Common myeloid progenitor, CD34-positive (primary cell): ENCODE data around the gene YIPF4.
"Not testable (repeated sequence)": the region's sequence is repeated elsewhere in the genome, so short reads cannot be mapped to it uniquely, and the experiment has no call there.

Experiments used
- CTCF ChIA-PET: fragments of 350-600 bp; sonication (Branson Sonifier 250); formaldehyde crosslinking; loops from one replicate; lab custom pipeline; 2021; ENCODE audit warnings: antibody characterized with exemption; lab: Charles Lee
- POLR2A ChIA-PET: fragments of 350-600 bp; sonication (Branson Sonifier 250); formaldehyde crosslinking; loops from one replicate; lab custom pipeline; 2021; ENCODE audit warnings: antibody characterized with exemption; lab: Charles Lee
- DNase-seq, 3 donors: peaks; one replicate each; pipeline versions ENCODE4 v3.0.0 to v3.0.0-alpha.2; 2013
- H3K27ac ChIP-seq, 2 experiments: 1 replicate in 1 of 2; 2 replicates in 1 of 2; pipeline ENCODE4 v1.7.0; 2013; ENCODE audit warnings: inconsistent platforms in 2 of 2, low read length in 2 of 2, mild to moderate bottlenecking in 2 of 2, low read depth in 1 of 2, moderate library complexity in 1 of 2; ENCODE audit not compliant: severe bottlenecking in 2 of 2, insufficient read depth in 1 of 2, poor library complexity in 1 of 2
- H3K27me3 ChIP-seq, 5 experiments: replicated peaks in 2 of 5; 1 replicate in 3 of 5; 2 replicates in 2 of 5; pipeline versions ENCODE4 v1.6.1 to v1.7.0; 2013; ENCODE audit warnings: low read length in 4 of 5, mild to moderate bottlenecking in 2 of 5, moderate library complexity in 2 of 5, inconsistent platforms in 1 of 5; ENCODE audit not compliant: insufficient read depth in 5 of 5, control insufficient read depth in 4 of 5
- H3K36me3 ChIP-seq, 4 experiments: 1 replicate in 2 of 4; 2 replicates in 2 of 4; pipeline versions ENCODE4 v1.6.1 to v1.7.0; 2013; ENCODE audit warnings: low read length in 3 of 4, control low read depth in 1 of 4, mild to moderate bottlenecking in 1 of 4; ENCODE audit not compliant: control insufficient read depth in 4 of 4, insufficient read depth in 4 of 4
- H3K4me1 ChIP-seq, 4 experiments: 1 replicate in 3 of 4; 2 replicates in 1 of 4; pipeline versions ENCODE4 v1.6.1 to v1.7.1; 2013; ENCODE audit warnings: low read length in 3 of 4, mild to moderate bottlenecking in 3 of 4, control low read depth in 1 of 4, inconsistent platforms in 1 of 4, moderate library complexity in 1 of 4; ENCODE audit not compliant: control insufficient read depth in 4 of 4, insufficient read depth in 4 of 4; ENCODE audit errors: control extremely low read depth in 1 of 4
- H3K4me3 ChIP-seq, 7 experiments: 1 replicate in 4 of 7; 2 replicates in 3 of 7; pipeline versions ENCODE4 v1.5.1 to v1.7.0; 2013; ENCODE audit warnings: mild to moderate bottlenecking in 7 of 7, low read length in 6 of 7, moderate library complexity in 6 of 7, inconsistent platforms in 2 of 7, low read depth in 2 of 7, control low read depth in 1 of 7; ENCODE audit not compliant: insufficient read depth in 4 of 7, control insufficient read depth in 1 of 7; ENCODE audit errors: extremely low read depth in 1 of 7
- H3K9me3 ChIP-seq, 5 experiments: 1 replicate in 4 of 5; 2 replicates in 1 of 5; pipeline versions ENCODE4 v1.6.1 to v1.7.1; 2013; ENCODE audit warnings: low read length in 4 of 5, mild to moderate bottlenecking in 2 of 5, inconsistent platforms in 1 of 5, low read depth in 1 of 5, moderate library complexity in 1 of 5; ENCODE audit not compliant: control insufficient read depth in 4 of 5, insufficient read depth in 2 of 5; ENCODE audit errors: control extremely low read depth in 1 of 5
- WGBS: methylation state at CpG from one replicate; pipeline ENCODE4 v1.1.5; 2013; ENCODE audit not compliant: insufficient coverage; 5-methylcytosine and 5-hydroxymethylcytosine counted together

YIPF4 gene

DNA sequence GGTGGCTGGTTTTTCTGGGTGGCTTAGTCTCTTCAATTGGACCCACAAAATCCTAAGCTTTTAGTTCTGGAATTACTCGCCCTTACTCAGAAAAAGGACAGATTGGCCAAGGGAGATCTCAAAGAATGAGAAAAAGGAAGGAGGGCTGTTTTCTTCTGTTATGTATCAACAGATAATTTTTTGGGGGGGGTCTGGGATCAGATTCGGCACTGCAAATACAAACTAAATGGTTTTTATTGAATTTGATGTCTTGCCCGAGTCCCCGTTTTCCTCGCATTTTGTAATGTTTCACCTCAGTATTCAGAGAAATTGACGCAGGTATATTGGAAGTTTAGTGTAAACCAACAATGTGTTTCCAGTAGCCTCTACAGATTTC, 762 bp downstream of the YIPF4 start:
- ChIA-PET POLR2A (interaction anchor here (0.7 kb wide), 1 partner anchor 215 kb away, joined by 3 read pairs; the partner anchor contains the start of gene SPAST), CTCF (no interaction called here)
- Histone ChIP-seq H3K4me1 (peaks cover 4 to 18% (median 11%) of the 10 kb centered on the region in 4 experiments), H3K27me3 (no peaks in the 10 kb centered on the region), H3K9me3 (no peaks in the 10 kb centered on the region), H3K4me3 (peak overlapping the region; percentile 64 to 98 (median 91)), H3K27ac (peak overlapping the region; percentile 86 to 94), H3K36me3 (peaks cover 4 to 15% (median 9%) of the 10 kb centered on the region in 4 experiments)
- DNase-seq, result no peak
- no CpG with 5 or more reads among the region's 6 CpGs for WGBS

- H3K9me3 ChIP-seq, result no peaks in the 10 kb centered on the region
- ChIA-PET POLR2A (no interaction called here), CTCF (no interaction called here)
- peaks cover 0 to 6% (median 0%) of the 10 kb centered on the region in 4 experiments for H3K4me1 ChIP-seq
- H3K4me3 ChIP-seq, result no peak overlapping the region
- peaks cover 10 to 31% (median 16%) of the 10 kb centered on the region in 4 experiments for H3K36me3 ChIP-seq
- DNase-seq, result no peak
- 93% methylated on average over 2 of the region's 2 CpGs for WGBS
- H3K27ac ChIP-seq, result no peak overlapping the region
- H3K27me3 ChIP-seq, result no peaks in the 10 kb centered on the region
Observed at GRCh38 chr2:32284321-32284720, 6.6 kb downstream of the YIPF4 start.

DNA sequence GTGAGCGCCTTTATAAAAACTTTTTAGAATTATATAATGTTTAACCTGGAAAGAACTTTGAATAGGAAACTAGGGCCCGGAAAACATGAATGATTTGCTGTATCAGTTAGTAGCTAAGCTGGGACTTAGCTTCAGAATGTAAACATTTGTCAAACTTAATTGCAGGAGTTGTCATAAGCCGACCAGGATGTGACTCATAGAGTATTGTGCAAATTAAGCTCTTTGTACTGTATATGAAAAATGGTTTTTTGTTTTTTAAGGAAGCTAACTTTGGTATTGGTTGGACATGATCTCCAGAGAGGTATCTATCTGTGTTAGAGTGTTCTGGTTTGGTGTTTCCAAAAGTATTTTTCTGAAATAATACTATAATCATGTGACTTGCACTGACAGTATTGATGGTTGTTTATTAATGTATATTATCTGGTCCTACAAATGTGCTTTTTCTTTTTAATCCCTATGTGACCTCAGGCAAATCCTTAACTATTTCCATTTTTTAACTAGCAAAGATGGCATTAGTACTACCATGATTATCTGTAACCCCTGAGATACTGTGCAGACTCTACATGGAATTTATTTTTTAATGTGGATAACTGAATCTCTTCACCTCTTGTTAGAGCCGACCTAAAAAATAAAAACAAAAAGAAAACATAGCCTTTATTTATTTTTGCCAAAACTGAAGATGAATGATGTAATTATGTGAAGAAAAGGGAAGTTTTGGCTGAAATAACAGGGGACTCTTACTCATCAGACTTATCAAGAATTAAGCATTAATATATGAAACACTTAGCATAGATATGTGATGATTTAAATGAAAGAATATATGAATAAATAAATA, 11.7 kb downstream of the YIPF4 start:
- H3K27me3 ChIP-seq, result no peaks in the 10 kb centered on the region
- no peak overlapping the region for H3K4me3 ChIP-seq

DNA sequence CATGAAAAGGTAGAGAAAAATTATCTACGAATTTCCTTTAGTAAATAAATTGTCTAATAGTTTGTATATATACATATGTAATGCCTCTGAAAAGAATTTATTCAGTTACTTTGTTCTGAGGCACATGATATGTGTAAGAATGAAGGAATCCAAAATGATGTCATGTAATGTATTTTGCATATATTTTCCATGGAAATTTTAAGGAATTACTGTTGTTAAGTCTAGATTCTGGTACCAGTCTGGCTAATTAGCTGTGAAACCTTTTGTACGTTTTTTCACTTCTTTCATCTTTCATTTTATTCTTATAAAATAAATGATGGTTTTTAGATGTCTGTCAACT, 12.3 kb downstream of the YIPF4 start:
- Histone ChIP-seq H3K9me3 (no peaks in the 10 kb centered on the region), H3K4me3 (no peak overlapping the region), H3K4me1 (peaks cover 0 to 6% (median 0%) of the 10 kb centered on the region in 4 experiments), H3K27me3 (no peaks in the 10 kb centered on the region), H3K27ac (no peak overlapping the region), H3K36me3 (peaks cover 8 to 26% (median 12%) of the 10 kb centered on the region in 4 experiments)
- WGBS, result no CpG with 5 or more reads among the region's 2 CpGs
- POLR2A ChIA-PET, result no interaction called here
- no peak for DNase-seq
- CTCF ChIA-PET, result no interaction called here

More for the DNA sequence above, 11.7 kb downstream of the YIPF4 start:
- no peaks in the 10 kb centered on the region for H3K9me3 ChIP-seq
- DNase-seq, result peak in 2 of 3 donors; percentile 35 to 55
- peaks cover 7 to 29% (median 14%) of the 10 kb centered on the region in 4 experiments for H3K36me3 ChIP-seq
- 93% methylated on average over 3 of the region's 4 CpGs for WGBS
- ChIA-PET POLR2A (no interaction called here), CTCF (no interaction called here)
- H3K27ac ChIP-seq, result no peak overlapping the region
- H3K4me1 ChIP-seq, result peaks cover 0 to 6% (median 0%) of the 10 kb centered on the region in 4 experiments

- no peak for DNase-seq
- ChIA-PET POLR2A (no interaction called here), CTCF (no interaction called here)
- H3K36me3 ChIP-seq, result peaks cover 12 to 34% (median 15%) of the 10 kb centered on the region in 4 experiments
- H3K4me1 ChIP-seq, result peaks cover 0 to 6% (median 0%) of the 10 kb centered on the region in 4 experiments
- H3K4me3 ChIP-seq, result no peak overlapping the region
- 100% methylated on average over 2 of the region's 2 CpGs for WGBS
- H3K27me3 ChIP-seq, result no peaks in the 10 kb centered on the region
- no peaks in the 10 kb centered on the region for H3K9me3 ChIP-seq
- no peak overlapping the region for H3K27ac ChIP-seq
Observed at GRCh38 chr2:32291746-32292145, 14.0 kb downstream of the YIPF4 start.

DNA sequence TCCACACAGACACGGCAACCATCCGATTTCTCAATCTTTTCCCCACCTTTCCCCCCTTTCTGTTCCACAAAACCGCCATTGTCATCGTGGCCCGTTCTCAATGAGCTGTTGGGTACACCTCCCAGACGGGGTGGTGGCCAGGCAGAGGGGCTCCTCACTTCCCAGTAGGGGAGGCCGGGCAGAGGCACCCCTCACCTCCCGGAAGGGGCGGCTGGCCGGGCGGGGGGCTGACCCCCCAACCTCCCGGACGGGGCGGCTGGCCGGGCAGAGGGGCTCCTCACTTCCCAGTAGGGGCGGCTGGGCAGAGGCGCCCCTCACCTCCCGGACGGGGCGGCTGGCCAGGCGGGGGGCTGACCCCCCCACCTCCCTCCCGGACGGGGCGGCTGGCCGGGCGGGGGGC, 15.8 kb downstream of the YIPF4 start:
- CTCF ChIA-PET, H3K27ac ChIP-seq, H3K27me3 ChIP-seq, POLR2A ChIA-PET, H3K4me3 ChIP-seq, DNase-seq, H3K9me3 ChIP-seq, H3K4me1 ChIP-seq: not testable (repeated sequence)
- WGBS, result 100% methylated on average over 3 of the region's 26 CpGs
- peaks cover 12 to 41% (median 15%) of the 10 kb centered on the region in 4 experiments for H3K36me3 ChIP-seq

GRCh38 chr2:32293966-32294562, 16.4 kb downstream of the YIPF4 start:
- CTCF ChIA-PET, H3K27me3 ChIP-seq, H3K4me1 ChIP-seq, POLR2A ChIA-PET, DNase-seq, H3K9me3 ChIP-seq, H3K4me3 ChIP-seq, H3K27ac ChIP-seq: not testable (repeated sequence)
- H3K36me3 ChIP-seq, result peaks cover 12 to 43% (median 16%) of the 10 kb centered on the region in 4 experiments
- WGBS, result 98% methylated on average over 14 of the region's 43 CpGs
